ENCODE data around the gene KLHL40. TPM values are rescaled to one million over a fixed set of nuclear protein-coding genes. Genes with fewer than 3 reads are reported as not detected.

KLHL40 gene
- total and polyA plus RNA-seq, 12 donors = 0.03 to 0.54 (median 0.11) TPM; not detected in 9

DNA sequence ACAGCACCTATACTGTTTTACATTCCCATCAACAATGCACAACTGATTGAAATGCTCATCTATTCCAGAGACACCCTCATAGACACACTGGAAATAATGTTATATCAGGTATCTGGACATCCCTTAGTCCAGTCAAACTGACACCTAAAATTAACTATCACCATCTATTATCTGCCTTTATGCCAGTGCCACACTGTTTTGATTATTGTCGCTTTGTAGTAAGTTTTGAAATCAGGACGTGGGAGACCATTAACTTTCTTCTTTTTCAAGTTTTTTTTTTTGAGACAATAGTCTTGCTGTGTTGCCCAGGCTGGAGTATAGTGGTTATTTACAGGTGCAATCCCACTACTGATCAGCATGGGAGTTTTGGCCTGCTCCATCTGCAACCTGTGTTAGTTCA lies 9.4 kb upstream of the KLHL40 start:
- intact Hi-C loops (cut with DNase I) = no loop called here
- TF ChIP-seq POLR2A (IDR thresholded peaks at IDR 0.05) (no peak), CTCF (IDR thresholded peaks at IDR 0.05) (no peak)
- Histone ChIP-seq H3K4me1 (replicated peaks in 1 of 2) (no peaks in the 10 kb centered on the region), H3K27me3 (no peaks in the 10 kb centered on the region), H3K9me3 (replicated peaks in 1 of 3) (no peaks in the 10 kb centered on the region), H3K27ac (no peak overlapping the region), H3K4me3 (no peak overlapping the region), H3K36me3 (replicated peaks in 1 of 2) (no peaks in the 10 kb centered on the region)
- 78 to 80% (median 79%) methylated on average over 2 of the region's 2 CpGs for WGBS, 4 donors
- DNase-seq = peak in 1 of 7 donors; percentile 17

DNA sequence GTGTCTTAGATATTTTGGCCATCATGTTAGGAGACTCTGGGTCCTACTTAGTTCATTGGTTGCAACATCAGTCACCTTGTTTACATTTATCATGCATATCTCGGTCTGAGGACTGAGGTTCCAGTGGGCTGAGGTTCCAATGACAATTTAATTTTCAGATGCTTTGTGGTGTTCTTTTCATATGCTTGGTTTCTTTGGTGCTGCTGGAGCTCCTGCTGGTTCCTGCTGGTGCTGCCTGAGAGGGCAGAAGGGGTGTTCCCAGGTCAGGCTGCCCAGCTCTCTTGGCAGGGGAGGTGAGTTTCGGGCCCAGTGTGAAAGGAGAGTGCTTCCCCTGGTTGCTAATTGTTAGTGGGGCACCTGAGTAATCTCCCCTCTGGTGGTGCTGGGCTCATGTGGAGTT lies 6.9 kb upstream of the KLHL40 start:
- H3K27ac ChIP-seq = no peak overlapping the region
- H3K9me3 ChIP-seq (replicated peaks in 1 of 3) = no peaks in the 10 kb centered on the region
- no peaks in the 10 kb centered on the region for H3K36me3 ChIP-seq (replicated peaks in 1 of 2)
- 61 to 83% (median 78%) methylated on average over 1 to 2 of the region's 2 CpGs for WGBS, 4 donors
- intact Hi-C loops (cut with DNase I) = no loop called here
- no peaks in the 10 kb centered on the region for H3K27me3 ChIP-seq
- H3K4me1 ChIP-seq (replicated peaks in 1 of 2) = no peaks in the 10 kb centered on the region
- no peak for DNase-seq
- TF ChIP-seq CTCF (IDR thresholded peaks at IDR 0.05) (no peak), POLR2A (IDR thresholded peaks at IDR 0.05) (no peak)
- H3K4me3 ChIP-seq = no peak overlapping the region

GRCh38 chr3:42680271-42680670 lies 5.1 kb upstream of the KLHL40 start:
- no peak for TF ChIP-seq POLR2A (IDR thresholded peaks at IDR 0.05)
- no peak for TF ChIP-seq CTCF (IDR thresholded peaks at IDR 0.05)
- Histone ChIP-seq H3K36me3 (replicated peaks in 1 of 2) (no peaks in the 10 kb centered on the region), H3K4me3 (no peak overlapping the region), H3K27ac (no peak overlapping the region), H3K9me3 (replicated peaks in 1 of 3) (no peaks in the 10 kb centered on the region), H3K27me3 (no peaks in the 10 kb centered on the region), H3K4me1 (replicated peaks in 1 of 2) (no peaks in the 10 kb centered on the region)
- 87 to 89% (median 87%) methylated on average over 1 of the region's 1 CpG for WGBS, 4 donors
- DNase-seq = no peak
- intact Hi-C loops (cut with DNase I) = no loop called here

DNA sequence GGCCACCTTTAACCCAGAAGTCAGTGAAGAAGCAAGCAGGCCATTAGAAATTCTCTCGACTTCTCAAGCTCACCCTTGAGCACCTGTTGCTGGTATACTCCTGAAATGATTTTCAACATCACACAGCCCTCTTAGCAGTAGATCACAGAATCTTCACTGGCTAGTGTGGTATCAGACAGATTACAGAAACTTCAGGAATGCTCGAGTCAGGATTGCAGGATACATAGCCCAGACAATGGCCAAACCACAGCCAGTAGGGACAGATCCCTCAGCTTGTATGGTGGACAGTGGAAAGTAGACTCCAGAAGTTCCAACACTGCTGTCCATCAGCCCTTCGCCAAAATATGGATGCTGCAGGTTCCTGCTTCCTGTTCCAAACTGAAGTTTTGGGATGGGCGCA lies 4.5 kb upstream of the KLHL40 start:
- WGBS, 4 donors = 74 to 84% (median 80%) methylated on average over 3 to 4 of the region's 4 CpGs
- no peak for DNase-seq
- intact Hi-C loops (cut with DNase I) = no loop called here
- no peaks in the 10 kb centered on the region for H3K36me3 ChIP-seq (replicated peaks in 1 of 2)
- H3K27ac ChIP-seq = no peak overlapping the region
- H3K27me3 ChIP-seq = no peaks in the 10 kb centered on the region
- TF ChIP-seq CTCF (IDR thresholded peaks at IDR 0.05) = no peak
- no peak for TF ChIP-seq POLR2A (IDR thresholded peaks at IDR 0.05)
- H3K9me3 ChIP-seq (replicated peaks in 1 of 3) = no peaks in the 10 kb centered on the region
- H3K4me3 ChIP-seq = no peak overlapping the region
- H3K4me1 ChIP-seq (replicated peaks in 1 of 2) = no peaks in the 10 kb centered on the region
